ENCODE results near the gene TCTN3. TPM values are rescaled to one million over a fixed set of nuclear protein-coding genes. Genes with fewer than 3 reads are reported as not detected.
"Not testable (repeated sequence)": the region's sequence is repeated elsewhere in the genome, so short reads cannot be mapped to it uniquely, and the experiment has no call there.

TCTN3 gene
- total RNA-seq, 1 donor from 2014 or later: 44.3 TPM

GRCh38 chr10:95683966-95684365 lies 9.8 kb downstream of the TCTN3 start:
- Histone ChIP-seq H3K9ac (ENCODE audit: low read length) (no peak overlapping the region), H3K4me1 (ENCODE audit: insufficient read depth, low read length) (no peaks in the 10 kb centered on the region), H3K4me2 (ENCODE audit: low read length) (no peak overlapping the region), H3K36me3 (ENCODE audit: insufficient read depth, low read length) (peaks cover 48% of the 10 kb centered on the region), H3K27me3 (ENCODE audit: insufficient read depth, low read length) (no peaks in the 10 kb centered on the region), H3K27ac (ENCODE audit: low read depth, low read length) (no peak overlapping the region), H2AFZ (ENCODE audit: low read depth, low read length) (no peak overlapping the region), H4K20me1 (ENCODE audit: insufficient read depth, low read length) (no peaks in the 10 kb centered on the region), H3K9me3 (ENCODE audit: insufficient read depth, low read depth, low read length) (no peaks in the 10 kb centered on the region), H3K4me3 (ENCODE audit: insufficient read depth, low read depth, low read length) (no peak overlapping the region), H3K79me2 (ENCODE audit: insufficient read depth, low read length) (no peaks in the 10 kb centered on the region)
- H3K4me1 Mint-ChIP-seq (ENCODE audit: low read depth, unreplicated experiment): peaks cover 7% of the 10 kb centered on the region
- H3K27me3 Mint-ChIP-seq (ENCODE audit: low read depth, unreplicated experiment): no peaks in the 10 kb centered on the region
- no peak overlapping the region for H3K27ac Mint-ChIP-seq (ENCODE audit: unreplicated experiment)
- H3K36me3 Mint-ChIP-seq (ENCODE audit: low read depth, unreplicated experiment): no peaks in the 10 kb centered on the region
- DNase-seq (ENCODE audit: low read depth): no peak
- H3K4me3 Mint-ChIP-seq (ENCODE audit: unreplicated experiment): no peak overlapping the region
- no peaks in the 10 kb centered on the region for H3K9me3 Mint-ChIP-seq (ENCODE audit: unreplicated experiment)
- FAIRE-seq: no peak
- no peak for TF ChIP-seq CTCF (IDR thresholded peaks at IDR 0.05; ENCODE audit: insufficient read depth, low read depth, low read length)
- TF ChIP-seq EZH2 (IDR thresholded peaks at IDR 0.05; ENCODE audit: insufficient read depth, low read length): no peak

- Histone ChIP-seq H2AFZ (ENCODE audit: low read depth, low read length) (no peak overlapping the region), H4K20me1 (ENCODE audit: insufficient read depth, low read length) (no peaks in the 10 kb centered on the region), H3K79me2 (ENCODE audit: insufficient read depth, low read length) (no peaks in the 10 kb centered on the region), H3K27me3 (ENCODE audit: insufficient read depth, low read length) (no peaks in the 10 kb centered on the region), H3K9ac (ENCODE audit: low read length) (no peak overlapping the region), H3K4me1 (ENCODE audit: insufficient read depth, low read length) (no peaks in the 10 kb centered on the region), H3K4me3 (ENCODE audit: insufficient read depth, low read depth, low read length) (no peak overlapping the region), H3K36me3 (ENCODE audit: insufficient read depth, low read length) (peaks cover 18% of the 10 kb centered on the region), H3K9me3 (ENCODE audit: insufficient read depth, low read depth, low read length) (no peaks in the 10 kb centered on the region), H3K27ac (ENCODE audit: low read depth, low read length) (no peak overlapping the region), H3K4me2 (ENCODE audit: low read length) (no peak overlapping the region)
- Mint-ChIP-seq H3K4me3 (ENCODE audit: unreplicated experiment) (no peak overlapping the region), H3K4me1 (ENCODE audit: low read depth, unreplicated experiment) (peaks cover 4% of the 10 kb centered on the region), H3K27me3 (ENCODE audit: low read depth, unreplicated experiment) (no peaks in the 10 kb centered on the region), H3K9me3 (ENCODE audit: unreplicated experiment) (no peaks in the 10 kb centered on the region), H3K36me3 (ENCODE audit: low read depth, unreplicated experiment) (peaks cover 3% of the 10 kb centered on the region), H3K27ac (ENCODE audit: unreplicated experiment) (no peak overlapping the region)
- TF ChIP-seq EZH2 (IDR thresholded peaks at IDR 0.05; ENCODE audit: insufficient read depth, low read length) (no peak), CTCF (IDR thresholded peaks at IDR 0.05; ENCODE audit: insufficient read depth, low read depth, low read length) (no peak)
- FAIRE-seq (no peak), DNase-seq (ENCODE audit: low read depth) (no peak)
Measured at GRCh38 chr10:95675403-95676116, 18.2 kb downstream of the TCTN3 start.

GRCh38 chr10:95674643-95675042 lies 19.1 kb downstream of the TCTN3 start:
- no peak for FAIRE-seq
- H3K36me3 Mint-ChIP-seq (ENCODE audit: low read depth, unreplicated experiment): peaks cover 3% of the 10 kb centered on the region
- Histone ChIP-seq H2AFZ (ENCODE audit: low read depth, low read length) (no peak overlapping the region), H3K27me3 (ENCODE audit: insufficient read depth, low read length) (no peaks in the 10 kb centered on the region), H3K36me3 (ENCODE audit: insufficient read depth, low read length) (peaks cover 13% of the 10 kb centered on the region), H3K4me2 (ENCODE audit: low read length) (no peak overlapping the region), H4K20me1 (ENCODE audit: insufficient read depth, low read length) (no peaks in the 10 kb centered on the region), H3K4me3 (ENCODE audit: insufficient read depth, low read depth, low read length) (no peak overlapping the region), H3K4me1 (ENCODE audit: insufficient read depth, low read length) (no peaks in the 10 kb centered on the region), H3K9ac (ENCODE audit: low read length) (no peak overlapping the region), H3K27ac (ENCODE audit: low read depth, low read length) (no peak overlapping the region), H3K79me2 (ENCODE audit: insufficient read depth, low read length) (no peaks in the 10 kb centered on the region), H3K9me3 (ENCODE audit: insufficient read depth, low read depth, low read length) (no peaks in the 10 kb centered on the region)
- H3K4me3 Mint-ChIP-seq (ENCODE audit: unreplicated experiment): no peak overlapping the region
- no peaks in the 10 kb centered on the region for H3K27me3 Mint-ChIP-seq (ENCODE audit: low read depth, unreplicated experiment)
- no peak overlapping the region for H3K27ac Mint-ChIP-seq (ENCODE audit: unreplicated experiment)
- DNase-seq (ENCODE audit: low read depth): no peak
- no peaks in the 10 kb centered on the region for H3K9me3 Mint-ChIP-seq (ENCODE audit: unreplicated experiment)
- TF ChIP-seq CTCF (IDR thresholded peaks at IDR 0.05; ENCODE audit: insufficient read depth, low read depth, low read length): no peak
- no peak for TF ChIP-seq EZH2 (IDR thresholded peaks at IDR 0.05; ENCODE audit: insufficient read depth, low read length)
- H3K4me1 Mint-ChIP-seq (ENCODE audit: low read depth, unreplicated experiment): peaks cover 4% of the 10 kb centered on the region

GRCh38 chr10:95672641-95673040 lies 21.1 kb downstream of the TCTN3 start:
- H4K20me1 ChIP-seq (ENCODE audit: insufficient read depth, low read length); H3K9me3 Mint-ChIP-seq (ENCODE audit: unreplicated experiment); H3K27me3 ChIP-seq (ENCODE audit: insufficient read depth, low read length); H3K27ac ChIP-seq (ENCODE audit: low read depth, low read length); H3K4me1 ChIP-seq (ENCODE audit: insufficient read depth, low read length); H3K4me2 ChIP-seq (ENCODE audit: low read length); FAIRE-seq; DNase-seq (ENCODE audit: low read depth); H3K4me3 Mint-ChIP-seq (ENCODE audit: unreplicated experiment); H3K36me3 Mint-ChIP-seq (ENCODE audit: low read depth, unreplicated experiment); H3K9me3 ChIP-seq (ENCODE audit: insufficient read depth, low read depth, low read length); H3K27me3 Mint-ChIP-seq (ENCODE audit: low read depth, unreplicated experiment); H3K4me1 Mint-ChIP-seq (ENCODE audit: low read depth, unreplicated experiment); H2AFZ ChIP-seq (ENCODE audit: low read depth, low read length); H3K79me2 ChIP-seq (ENCODE audit: insufficient read depth, low read length); H3K9ac ChIP-seq (ENCODE audit: low read length); H3K27ac Mint-ChIP-seq (ENCODE audit: unreplicated experiment); H3K4me3 ChIP-seq (ENCODE audit: insufficient read depth, low read depth, low read length): not testable (repeated sequence)
- H3K36me3 ChIP-seq (ENCODE audit: insufficient read depth, low read length): peaks cover 13% of the 10 kb centered on the region
